KOPT-K1 (cell line): Measurements from ENCODE around the gene LCN9.
"Not testable (repeated sequence)": the region's sequence is repeated elsewhere in the genome, so short reads cannot be mapped to it uniquely, and the experiment has no call there.

Experiments used
- H3K27ac ChIP-seq: fragments of 200-600 bp; sonication (generic); 2 replicates; pipeline ENCODE4 v1.5.1; 2016; ENCODE audit warnings: antibody characterized with exemption, mild to moderate bottlenecking, low read depth, low read length; ENCODE audit not compliant: poor library complexity, severe bottlenecking
- H3K36me3 ChIP-seq: fragments of 200-600 bp; sonication (generic); 2 replicates; pipeline ENCODE4 v1.5.1; 2017; ENCODE audit warnings: antibody characterized with exemption, mild to moderate bottlenecking, low read length, moderate library complexity; ENCODE audit not compliant: insufficient read depth
- H3K9me3 ChIP-seq: fragments of 200-600 bp; sonication (generic); 2 replicates; pipeline ENCODE4 v1.5.1; 2017; ENCODE audit warnings: antibody characterized with exemption, low read length, mild to moderate bottlenecking; ENCODE audit not compliant: insufficient read depth, poor library complexity, severe bottlenecking

LCN9 gene

GRCh38 chr9:135663857-135664256 is 748 bp downstream of the LCN9 start:
- no peaks in the 10 kb centered on the region for H3K36me3 ChIP-seq
- H3K27ac ChIP-seq: no peak overlapping the region
- peaks cover 3% of the 10 kb centered on the region for H3K9me3 ChIP-seq

- no peaks in the 10 kb centered on the region for H3K36me3 ChIP-seq
- H3K27ac ChIP-seq: no peak overlapping the region
These were observed 1.2 kb downstream of the LCN9 start for GRCh38 chr9:135664266-135664665.

GRCh38 chr9:135664801-135665794 is 2.0 kb downstream of the LCN9 start:
- Histone ChIP-seq H3K27ac (no peak overlapping the region), H3K36me3 (no peaks in the 10 kb centered on the region), H3K9me3 (peaks cover 9% of the 10 kb centered on the region)

More at GRCh38 chr9:135664266-135664665, 1.2 kb downstream of the LCN9 start:
- peaks cover 7% of the 10 kb centered on the region for H3K9me3 ChIP-seq

GRCh38 chr9:135665795-135666189 is 2.7 kb downstream of the LCN9 start:
- Histone ChIP-seq H3K27ac (no peak overlapping the region), H3K36me3 (no peaks in the 10 kb centered on the region), H3K9me3 (peaks cover 9% of the 10 kb centered on the region)

- Histone ChIP-seq H3K9me3 (peaks cover 9% of the 10 kb centered on the region), H3K36me3 (no peaks in the 10 kb centered on the region), H3K27ac (no peak overlapping the region)
These were observed 3.7 kb downstream of the LCN9 start for GRCh38 chr9:135666534-135667462.

- H3K9me3 ChIP-seq: peaks cover 9% of the 10 kb centered on the region
- H3K36me3 ChIP-seq: no peaks in the 10 kb centered on the region
- H3K27ac ChIP-seq: no peak overlapping the region
These were observed 4.4 kb downstream of the LCN9 start for GRCh38 chr9:135667463-135668001.

- H3K36me3 ChIP-seq, H3K9me3 ChIP-seq, H3K27ac ChIP-seq: not testable (repeated sequence)
These were observed 5.9 kb downstream of the LCN9 start for GRCh38 chr9:135669018-135669417.

GRCh38 chr9:135669616-135670285 is 6.6 kb downstream of the LCN9 start:
- no peak overlapping the region for H3K27ac ChIP-seq
- no peaks in the 10 kb centered on the region for H3K36me3 ChIP-seq
- peaks cover 9% of the 10 kb centered on the region for H3K9me3 ChIP-seq

- no peaks in the 10 kb centered on the region for H3K36me3 ChIP-seq
- no peak overlapping the region for H3K27ac ChIP-seq
- peaks cover 9% of the 10 kb centered on the region for H3K9me3 ChIP-seq
These were observed 7.8 kb downstream of the LCN9 start for GRCh38 chr9:135670721-135671590.

GRCh38 chr9:135671591-135672041 is 8.5 kb downstream of the LCN9 start:
- Histone ChIP-seq H3K9me3 (peaks cover 9% of the 10 kb centered on the region), H3K36me3 (no peaks in the 10 kb centered on the region), H3K27ac (no peak overlapping the region)

GRCh38 chr9:135672786-135673185 is 9.7 kb downstream of the LCN9 start:
- H3K27ac ChIP-seq, H3K9me3 ChIP-seq, H3K36me3 ChIP-seq: not testable (repeated sequence)

- Histone ChIP-seq H3K36me3 (no peaks in the 10 kb centered on the region), H3K27ac (no peak overlapping the region), H3K9me3 (peaks cover 5% of the 10 kb centered on the region)
These were observed 10.8 kb downstream of the LCN9 start for GRCh38 chr9:135673941-135674340.

- Histone ChIP-seq H3K36me3 (no peaks in the 10 kb centered on the region), H3K9me3 (no peaks in the 10 kb centered on the region), H3K27ac (no peak overlapping the region)
These were observed 11.9 kb downstream of the LCN9 start for GRCh38 chr9:135674977-135675376.

GRCh38 chr9:135676891-135677290 is 13.8 kb downstream of the LCN9 start:
- H3K9me3 ChIP-seq: no peaks in the 10 kb centered on the region
- H3K36me3 ChIP-seq: no peaks in the 10 kb centered on the region

More at GRCh38 chr9:135676891-135677290, 13.8 kb downstream of the LCN9 start:
- no peak overlapping the region for H3K27ac ChIP-seq
